SK-N-SH (cell line): ENCODE data around the gene SLC16A12.

Source experiments
- CTCF ChIP-seq: fragments of 200-600 bp; sonication (generic); IDR thresholded peaks from 2 replicates; pipeline ENCODE4 v1.6.1; 2017; ENCODE audit warnings: antibody characterized with exemption, mild to moderate bottlenecking, moderate library complexity
- ELF1 ChIP-seq: IDR thresholded peaks from 2 replicates; pipeline ENCODE4 v1.4.0; 2012
- MXI1 ChIP-seq: IDR thresholded peaks from 2 replicates; pipeline ENCODE4 v1.6.1; 2012; ENCODE audit warnings: mild to moderate bottlenecking, low read depth, low read length, improper control_type of control experiment
- NRF1 ChIP-seq: IDR thresholded peaks from 2 replicates; pipeline ENCODE4 v1.6.1; 2012; ENCODE audit warnings: low read depth, mild to moderate bottlenecking, low read length
- TCF12 ChIP-seq: IDR thresholded peaks from 2 replicates; pipeline ENCODE4 v1.4.0; 2012

- TF ChIP-seq CTCF (no peak), ELF1 (no peak), MXI1 (no peak), NRF1 (no peak), TCF12 (no peak)
These were observed 83.2 kb downstream of the SLC16A12 start for GRCh38 chr10:89452193-89452592.
